ENCODE results near the gene SPDYA. TPM values are rescaled to one million over a fixed set of nuclear protein-coding genes. Genes with fewer than 3 reads are reported as not detected.

The SPDYA gene
- total RNA-seq, 5 donors from 2014 or later (not counting 1 experiment from before 2014, with no cell fraction given) = 2.2 to 13.3 (median 3.0) TPM

DNA sequence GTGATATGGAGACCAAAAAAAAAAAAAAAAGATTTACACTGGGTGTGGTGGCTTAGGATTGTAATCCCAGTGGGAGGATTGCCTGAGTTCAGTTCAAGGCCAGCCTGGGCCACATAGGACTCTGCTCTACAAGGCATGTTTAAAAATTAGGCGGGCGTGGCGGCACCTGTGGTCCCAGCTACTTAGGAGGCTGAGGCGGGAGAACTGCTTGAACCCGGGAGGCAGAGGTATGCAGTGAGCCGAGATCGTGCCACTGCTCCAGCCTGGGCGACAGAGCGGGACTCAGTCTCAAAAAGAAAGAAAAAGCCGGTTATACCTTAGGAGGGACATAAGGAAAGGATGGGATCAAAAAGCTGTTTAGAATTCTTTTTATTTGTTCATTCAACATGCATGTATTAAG, 707 bp upstream of the SPDYA start:
- CTCF ChIA-PET = interaction anchor here (0.6 to 1.4 kb wide), 3 partner anchors 10 to 13 kb away, joined by 3 read pairs; no protein-coding TSS in a partner anchor
- peaks cover 3 to 19% of the 10 kb centered on the region in 2 experiments for H3K4me1 ChIP-seq (ENCODE audit: control insufficient read depth in 1 of 2, extremely low read depth in 1 of 2, insufficient read depth in 2 of 2, low read length in 2 of 2)
- peaks cover 0 to 4% of the 10 kb centered on the region in 2 donors for H3K36me3 ChIP-seq (ENCODE audit: control insufficient read depth in 2 of 2, extremely low read depth in 1 of 2, insufficient read depth in 1 of 2, low read length in 1 of 2)
- no peaks in the 10 kb centered on the region for H3K27me3 ChIP-seq (replicated peaks in 1 of 2; ENCODE audit: control insufficient read depth in 2 of 2, extremely low read depth in 1 of 2, insufficient read depth in 2 of 2, low read length in 1 of 2)
- no peaks in the 10 kb centered on the region for H3K27me3 Mint-ChIP-seq
- ATAC-seq (replicated peaks in 1 of 4) (no peak), DNase-seq (peak in 1 of 35 experiments; percentile 18)
- H3K4me3 Mint-ChIP-seq = peak overlapping the region; percentile 77 to 80 (median 79)
- peak overlapping the region in 1 of 2 donors; percentile 64 for H3K27ac Mint-ChIP-seq
- H3K9me3 Mint-ChIP-seq = no peaks in the 10 kb centered on the region
- no peak overlapping the region for H3K27ac ChIP-seq (ENCODE audit: low read length)
- peaks cover 3% of the 10 kb centered on the region for H3K36me3 Mint-ChIP-seq
- peaks cover 6 to 17% (median 17%) of the 10 kb centered on the region in 3 donors for H3K4me1 Mint-ChIP-seq
- no peaks in the 10 kb centered on the region for H3K9me3 ChIP-seq
- POLR2A ChIA-PET = interaction anchor here (0.5 to 0.8 kb wide), 3 partner anchors 27 to 197 kb away, joined by 3 to 12 read pairs (median 6); no protein-coding TSS in a partner anchor
- peak overlapping the region; percentile 53 to 66 for H3K4me3 ChIP-seq (ENCODE audit: control insufficient read depth in 1 of 2, extremely low read depth in 1 of 2, low read length in 1 of 2)
- WGBS (ENCODE audit: insufficient coverage) = 91% methylated on average over 5 of the region's 10 CpGs

DNA sequence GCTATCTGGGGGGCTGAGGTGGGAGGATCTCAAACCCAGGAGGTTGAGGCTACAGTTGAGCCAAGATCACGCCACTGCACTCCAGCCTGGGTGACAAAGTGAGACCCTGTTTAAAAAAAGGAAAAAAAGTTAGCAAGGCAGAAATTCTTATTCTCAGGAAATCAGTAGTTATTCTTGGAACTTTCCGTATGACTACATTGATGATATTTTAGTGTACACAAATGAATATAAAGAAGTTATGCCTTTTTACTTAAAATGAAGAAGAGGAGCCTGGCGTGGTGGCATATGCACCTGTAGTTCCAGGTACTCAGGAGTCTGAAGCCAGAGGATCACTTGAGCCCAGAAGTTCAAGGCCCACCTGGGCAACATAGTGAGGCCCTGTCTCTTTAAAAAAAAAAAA, 7.4 kb downstream of the SPDYA start:
- Histone ChIP-seq H3K36me3 (ENCODE audit: control insufficient read depth in 2 of 2, extremely low read depth in 1 of 2, insufficient read depth in 1 of 2, low read length in 1 of 2) (no peaks in the 10 kb centered on the region), H3K4me1 (ENCODE audit: control insufficient read depth in 1 of 2, extremely low read depth in 1 of 2, insufficient read depth in 2 of 2, low read length in 2 of 2) (peaks cover 0 to 4% of the 10 kb centered on the region in 2 experiments), H3K9me3 (no peaks in the 10 kb centered on the region), H3K27ac (ENCODE audit: low read length) (no peak overlapping the region), H3K4me3 (ENCODE audit: control insufficient read depth in 1 of 2, extremely low read depth in 1 of 2, low read length in 1 of 2) (no peak overlapping the region), H3K27me3 (replicated peaks in 1 of 2; ENCODE audit: control insufficient read depth in 2 of 2, extremely low read depth in 1 of 2, insufficient read depth in 2 of 2, low read length in 1 of 2) (no peaks in the 10 kb centered on the region)
- Mint-ChIP-seq H3K4me1 (peaks cover 3 to 4% (median 4%) of the 10 kb centered on the region in 3 donors), H3K27me3 (no peaks in the 10 kb centered on the region), H3K4me3 (no peak overlapping the region), H3K9me3 (no peaks in the 10 kb centered on the region), H3K36me3 (no peaks in the 10 kb centered on the region), H3K27ac (no peak overlapping the region)
- WGBS (ENCODE audit: insufficient coverage) = 50% methylated on average over 1 of the region's 3 CpGs
- no peak for DNase-seq
- no peak for ATAC-seq (replicated peaks in 1 of 4)
- ChIA-PET CTCF (interaction anchor here in 1 of 2 donors (0.6 kb wide), 1 partner anchor 84 kb away, joined by 3 read pairs; no protein-coding TSS in a partner anchor), POLR2A (no interaction called here)

DNA sequence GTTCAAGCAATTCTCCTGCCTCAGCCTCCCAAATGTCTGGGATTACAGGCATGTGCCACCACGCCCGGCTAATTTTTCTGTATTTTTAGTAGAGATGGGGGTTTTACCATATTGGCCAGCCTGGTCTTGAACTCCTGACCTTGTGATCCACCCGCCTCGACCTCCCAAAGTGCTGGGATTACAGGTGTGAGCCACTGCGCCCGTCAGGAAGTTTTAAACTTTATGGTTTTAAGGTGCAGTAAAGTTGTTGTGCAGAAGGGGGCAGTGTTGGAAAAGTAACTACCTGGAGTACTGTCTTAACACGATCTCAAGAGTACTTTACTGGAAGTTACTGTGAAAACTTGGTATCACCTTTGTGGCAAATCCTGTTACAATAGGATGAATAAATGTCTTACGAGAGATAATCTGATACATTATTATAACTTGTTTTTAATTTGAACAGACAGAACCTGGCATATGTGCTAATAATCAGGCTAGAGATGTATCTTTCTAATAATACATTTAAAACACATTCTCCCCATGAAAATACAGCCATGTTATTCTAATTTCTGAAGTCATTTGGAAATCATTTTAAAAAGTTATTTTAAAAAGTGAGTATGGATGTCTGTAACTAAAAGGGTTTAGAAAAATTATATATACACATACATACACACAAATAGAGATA, 10.8 kb downstream of the SPDYA start:
- Mint-ChIP-seq H3K4me1 (peaks cover 3 to 4% (median 4%) of the 10 kb centered on the region in 3 donors), H3K4me3 (no peak overlapping the region), H3K27me3 (no peaks in the 10 kb centered on the region), H3K9me3 (no peaks in the 10 kb centered on the region), H3K36me3 (no peaks in the 10 kb centered on the region), H3K27ac (no peak overlapping the region)
- Histone ChIP-seq H3K4me1 (ENCODE audit: control insufficient read depth in 1 of 2, extremely low read depth in 1 of 2, insufficient read depth in 2 of 2, low read length in 2 of 2) (peaks cover 0 to 4% of the 10 kb centered on the region in 2 experiments), H3K36me3 (ENCODE audit: control insufficient read depth in 2 of 2, extremely low read depth in 1 of 2, insufficient read depth in 1 of 2, low read length in 1 of 2) (no peaks in the 10 kb centered on the region), H3K27ac (ENCODE audit: low read length) (no peak overlapping the region), H3K9me3 (no peaks in the 10 kb centered on the region), H3K4me3 (ENCODE audit: control insufficient read depth in 1 of 2, extremely low read depth in 1 of 2, low read length in 1 of 2) (no peak overlapping the region), H3K27me3 (replicated peaks in 1 of 2; ENCODE audit: control insufficient read depth in 2 of 2, extremely low read depth in 1 of 2, insufficient read depth in 2 of 2, low read length in 1 of 2) (no peaks in the 10 kb centered on the region)
- peak; percentile 68 to 83 (median 80) for ATAC-seq (replicated peaks in 1 of 4)
- peak in 31 of 35 experiments; percentile 6 to 83 (median 41) for DNase-seq
- ChIA-PET POLR2A (interaction anchor here in 1 of 2 donors (0.6 kb wide), 2 partner anchors 163 to 1058 kb away, joined by 3 to 4 read pairs; no protein-coding TSS in a partner anchor), CTCF (interaction anchor here (0.6 to 3.0 kb wide), 4 partner anchors 13 to 1112 kb away, joined by 3 to 18 read pairs (median 4); no protein-coding TSS in a partner anchor)
- WGBS (ENCODE audit: insufficient coverage) = 2% methylated on average over 6 of the region's 8 CpGs

DNA sequence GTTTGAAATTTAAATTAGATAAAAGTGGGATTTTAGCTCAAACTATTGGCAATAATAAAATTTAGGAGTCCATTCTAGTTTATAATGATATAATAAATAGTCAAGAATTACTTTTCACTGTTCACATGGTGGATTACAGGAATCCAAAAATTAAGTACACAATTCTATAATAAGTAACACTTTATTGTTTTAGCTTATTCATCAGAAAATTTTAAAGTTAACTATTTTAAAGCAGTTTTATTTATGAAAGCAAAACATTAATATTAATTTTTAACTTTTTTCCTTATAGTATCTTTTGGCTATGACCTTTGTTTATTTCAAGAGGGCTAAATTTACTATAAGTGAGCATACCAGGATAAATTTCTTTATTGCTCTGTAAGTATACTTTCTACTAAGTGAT, 11.4 kb downstream of the SPDYA start:
- no peaks in the 10 kb centered on the region for H3K36me3 ChIP-seq (ENCODE audit: control insufficient read depth in 2 of 2, extremely low read depth in 1 of 2, insufficient read depth in 1 of 2, low read length in 1 of 2)
- no peaks in the 10 kb centered on the region for H3K27me3 ChIP-seq (replicated peaks in 1 of 2; ENCODE audit: control insufficient read depth in 2 of 2, extremely low read depth in 1 of 2, insufficient read depth in 2 of 2, low read length in 1 of 2)
- H3K4me1 ChIP-seq (ENCODE audit: control insufficient read depth in 1 of 2, extremely low read depth in 1 of 2, insufficient read depth in 2 of 2, low read length in 2 of 2) = peaks cover 0 to 4% of the 10 kb centered on the region in 2 experiments
- H3K27ac Mint-ChIP-seq = no peak overlapping the region
- no peak overlapping the region for H3K4me3 ChIP-seq (ENCODE audit: control insufficient read depth in 1 of 2, extremely low read depth in 1 of 2, low read length in 1 of 2)
- H3K36me3 Mint-ChIP-seq = no peaks in the 10 kb centered on the region
- H3K9me3 Mint-ChIP-seq = no peaks in the 10 kb centered on the region
- H3K27ac ChIP-seq (ENCODE audit: low read length) = no peak overlapping the region
- DNase-seq = no peak
- no peaks in the 10 kb centered on the region for H3K27me3 Mint-ChIP-seq
- ATAC-seq (replicated peaks in 1 of 4) = no peak
- POLR2A ChIA-PET = interaction anchor here in 1 of 2 donors (0.6 kb wide), 2 partner anchors 37 to 1058 kb away, joined by 3 to 9 read pairs; no protein-coding TSS in a partner anchor
- no peaks in the 10 kb centered on the region for H3K9me3 ChIP-seq
- CTCF ChIA-PET = interaction anchor here in 1 of 2 donors (0.6 kb wide), 1 partner anchor 112 kb away, joined by 4 read pairs; no protein-coding TSS in a partner anchor
- H3K4me1 Mint-ChIP-seq = peaks cover 3 to 4% (median 4%) of the 10 kb centered on the region in 3 donors
- H3K4me3 Mint-ChIP-seq = no peak overlapping the region

DNA sequence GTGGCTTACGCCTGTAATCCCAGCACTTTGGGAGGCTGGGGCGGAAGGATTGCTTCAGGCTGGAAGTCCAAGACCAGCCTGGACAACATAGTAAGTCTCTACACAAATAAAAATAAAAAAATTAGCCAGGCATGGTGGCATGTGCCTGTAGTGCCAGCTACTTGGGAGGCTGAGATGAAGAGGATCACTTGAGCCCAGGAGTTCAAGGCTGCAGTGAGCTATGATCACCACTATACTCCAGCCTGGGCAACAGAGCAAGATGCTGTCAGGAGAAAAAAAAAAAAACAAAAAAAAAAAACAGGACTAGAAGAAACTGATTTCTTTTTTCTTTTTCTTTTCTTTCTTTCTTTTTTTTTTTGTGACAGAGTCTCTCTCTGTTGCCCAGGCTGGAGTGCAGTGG, 13.6 kb downstream of the SPDYA start:
- WGBS (ENCODE audit: insufficient coverage) = no CpG with 5 or more reads among the region's 2 CpGs
- Mint-ChIP-seq H3K4me3 (no peak overlapping the region), H3K27ac (no peak overlapping the region), H3K27me3 (no peaks in the 10 kb centered on the region), H3K36me3 (no peaks in the 10 kb centered on the region), H3K9me3 (no peaks in the 10 kb centered on the region), H3K4me1 (peaks cover 3 to 4% (median 4%) of the 10 kb centered on the region in 3 donors)
- H3K27ac ChIP-seq (ENCODE audit: low read length) = no peak overlapping the region
- no peak overlapping the region for H3K4me3 ChIP-seq (ENCODE audit: control insufficient read depth in 1 of 2, extremely low read depth in 1 of 2, low read length in 1 of 2)
- H3K36me3 ChIP-seq (ENCODE audit: control insufficient read depth in 2 of 2, extremely low read depth in 1 of 2, insufficient read depth in 1 of 2, low read length in 1 of 2) = no peaks in the 10 kb centered on the region
- ATAC-seq (replicated peaks in 1 of 4) (no peak), DNase-seq (no peak)
- peaks cover 0 to 4% of the 10 kb centered on the region in 2 experiments for H3K4me1 ChIP-seq (ENCODE audit: control insufficient read depth in 1 of 2, extremely low read depth in 1 of 2, insufficient read depth in 2 of 2, low read length in 2 of 2)
- ChIA-PET POLR2A (no interaction called here), CTCF (interaction anchor here (0.6 to 0.7 kb wide), 3 partner anchors 46 to 1018 kb away, joined by 4 to 6 read pairs (median 4); partner anchors contain the start of gene TRMT61B (in 1 of the 2))
- H3K9me3 ChIP-seq = no peaks in the 10 kb centered on the region
- H3K27me3 ChIP-seq (replicated peaks in 1 of 2; ENCODE audit: control insufficient read depth in 2 of 2, extremely low read depth in 1 of 2, insufficient read depth in 2 of 2, low read length in 1 of 2) = no peaks in the 10 kb centered on the region

DNA sequence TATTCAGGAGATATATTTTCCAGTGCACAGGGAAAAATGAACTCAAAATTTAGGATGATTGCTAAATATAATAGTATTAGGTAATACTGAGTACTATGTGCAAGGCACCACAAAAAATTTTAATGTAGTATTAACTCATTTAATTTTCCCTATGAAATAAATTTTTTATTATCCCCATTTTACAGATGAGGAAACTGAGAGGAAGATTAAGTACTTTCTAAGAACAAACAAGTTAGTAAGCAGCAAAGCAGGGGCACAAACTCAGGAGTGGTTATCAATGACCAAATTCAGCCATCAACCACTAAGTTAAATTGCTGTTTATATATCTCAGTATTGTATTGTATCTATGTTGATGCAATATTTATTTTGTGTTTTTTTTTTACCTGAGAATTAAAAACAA, 14.2 kb downstream of the SPDYA start:
- ATAC-seq (replicated peaks in 1 of 4) (no peak), DNase-seq (no peak)
- Histone ChIP-seq H3K9me3 (no peaks in the 10 kb centered on the region), H3K4me3 (ENCODE audit: control insufficient read depth in 1 of 2, extremely low read depth in 1 of 2, low read length in 1 of 2) (no peak overlapping the region), H3K36me3 (ENCODE audit: control insufficient read depth in 2 of 2, extremely low read depth in 1 of 2, insufficient read depth in 1 of 2, low read length in 1 of 2) (no peaks in the 10 kb centered on the region), H3K4me1 (ENCODE audit: control insufficient read depth in 1 of 2, extremely low read depth in 1 of 2, insufficient read depth in 2 of 2, low read length in 2 of 2) (peaks cover 0 to 4% of the 10 kb centered on the region in 2 experiments), H3K27ac (ENCODE audit: low read length) (no peak overlapping the region), H3K27me3 (replicated peaks in 1 of 2; ENCODE audit: control insufficient read depth in 2 of 2, extremely low read depth in 1 of 2, insufficient read depth in 2 of 2, low read length in 1 of 2) (no peaks in the 10 kb centered on the region)
- POLR2A ChIA-PET = interaction anchor here (0.6 to 0.7 kb wide), 2 partner anchors 26 to 46 kb away, joined by 3 to 4 read pairs; no protein-coding TSS in a partner anchor
- Mint-ChIP-seq H3K27me3 (no peaks in the 10 kb centered on the region), H3K9me3 (no peaks in the 10 kb centered on the region), H3K4me1 (peaks cover 3 to 4% (median 4%) of the 10 kb centered on the region in 3 donors), H3K27ac (no peak overlapping the region), H3K4me3 (no peak overlapping the region), H3K36me3 (no peaks in the 10 kb centered on the region)
- CTCF ChIA-PET = interaction anchor here (0.6 to 0.7 kb wide), 2 partner anchors 85 to 252 kb away, joined by 3 to 4 read pairs; no protein-coding TSS in a partner anchor

Measured in T-cell (primary cell).